GM21515 (cell line): ENCODE data around the gene MAVS.
A peak's percentile ranks its signal among the peaks of the same experiment; 100 is the strongest.
"Not testable (repeated sequence)": the region's sequence is repeated elsewhere in the genome, so short reads cannot be mapped to it uniquely, and the experiment has no call there.

Experiments used
- ATAC-seq: cut with Tn5 transposase; IDR thresholded peaks from one replicate; pipeline ENCODE4 v1.9.1; 2021; ENCODE audit not compliant: unreplicated experiment

MAVS gene

GRCh38 chr20:3814928-3815495, 31.6 kb upstream of the MAVS start:
- ATAC-seq, result no peak

GRCh38 chr20:3815703-3816315, 30.8 kb upstream of the MAVS start:
- no peak for ATAC-seq

GRCh38 chr20:3818155-3819151, 28.2 kb upstream of the MAVS start:
- no peak for ATAC-seq

- ATAC-seq, result no peak
Observed at GRCh38 chr20:3819411-3820047, 27.1 kb upstream of the MAVS start.

- peak; percentile 81 for ATAC-seq
Observed at GRCh38 chr20:3820048-3820900, 26.4 kb upstream of the MAVS start, which contains the start of gene AP5S1. Gene AP5S1 (plus strand): TSS chr20:3820547. CDS start chr20:3822118, 1,571 bp downstream.

- ATAC-seq, result no peak
Observed at GRCh38 chr20:3820901-3821727, 25.5 kb upstream of the MAVS start.

GRCh38 chr20:3821996-3822395, 24.6 kb upstream of the MAVS start:
- no peak for ATAC-seq

- ATAC-seq, result no peak
Observed at GRCh38 chr20:3823881-3824280, 22.8 kb upstream of the MAVS start.

GRCh38 chr20:3825526-3825925, 21.1 kb upstream of the MAVS start:
- ATAC-seq, result no peak

- no peak for ATAC-seq
Observed at GRCh38 chr20:3826420-3826819, 20.2 kb upstream of the MAVS start.

- no peak for ATAC-seq
Observed at GRCh38 chr20:3828798-3829197, 17.8 kb upstream of the MAVS start.

GRCh38 chr20:3829891-3830290, 16.7 kb upstream of the MAVS start:
- ATAC-seq, result not testable (repeated sequence)

- no peak for ATAC-seq
Observed at GRCh38 chr20:3836132-3836531, 10.5 kb upstream of the MAVS start.

GRCh38 chr20:3839328-3839727, 7.3 kb upstream of the MAVS start:
- ATAC-seq, result no peak

- not testable (repeated sequence) for ATAC-seq
Observed at GRCh38 chr20:3840201-3840600, 6.4 kb upstream of the MAVS start.

- no peak for ATAC-seq
Observed at GRCh38 chr20:3842348-3842930, 4.2 kb upstream of the MAVS start.

GRCh38 chr20:3843490-3843889, 3.1 kb upstream of the MAVS start:
- ATAC-seq, result no peak

GRCh38 chr20:3843990-3844619, 2.5 kb upstream of the MAVS start:
- not testable (repeated sequence) for ATAC-seq

GRCh38 chr20:3846378-3846739, 275 bp upstream of the MAVS start:
- ATAC-seq, result no peak
